ENCODE results near the gene PLEKHA7. TPM values are rescaled to one million over a fixed set of nuclear protein-coding genes. Genes with fewer than 3 reads are reported as not detected.

PLEKHA7 gene
- total RNA-seq, 1 experiment from 2014 or later: 4.4 TPM

DNA sequence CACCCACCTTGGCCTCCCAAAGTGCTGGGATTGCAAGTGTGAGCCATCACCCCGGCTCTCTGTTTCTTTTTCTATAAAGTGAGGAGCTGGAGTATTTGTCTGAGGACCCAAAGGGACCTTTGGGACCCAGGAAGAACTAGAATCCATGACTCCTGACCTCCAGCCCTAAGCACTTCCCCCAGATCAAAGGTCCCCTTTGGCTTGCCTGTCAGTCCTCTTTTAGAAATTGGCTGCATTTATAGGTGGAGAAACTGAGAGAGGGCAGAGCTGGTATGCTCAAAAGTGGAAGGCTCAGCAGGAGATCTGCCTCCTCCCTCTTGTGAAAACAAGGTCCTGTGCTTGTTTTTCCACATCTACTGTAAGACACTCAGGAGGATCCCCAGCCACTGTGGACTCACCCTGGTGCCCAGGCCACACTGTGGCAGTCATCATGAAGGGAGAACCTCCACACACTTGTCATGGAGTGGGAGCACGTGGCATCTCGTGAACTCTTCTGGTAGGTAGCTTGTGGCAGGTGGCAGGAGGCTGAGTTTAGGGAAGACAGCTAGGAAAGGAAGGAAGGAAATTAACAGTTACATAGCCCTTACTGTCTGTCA is 12.4 kb upstream of the PLEKHA7 start:
- no peak overlapping the region for H3K27ac ChIP-seq (ENCODE audit: low read length)
- H3K36me3 ChIP-seq (ENCODE audit: insufficient read depth, low read length): no peaks in the 10 kb centered on the region
- no peaks in the 10 kb centered on the region for H4K20me1 ChIP-seq (ENCODE audit: insufficient read depth, low read depth, low read length)
- H3K27me3 ChIP-seq (ENCODE audit: low read length): no peaks in the 10 kb centered on the region
- DNase-seq: no peak
- H3K9me3 ChIP-seq (ENCODE audit: low read length): no peaks in the 10 kb centered on the region
- no peaks in the 10 kb centered on the region for H3K9me2 ChIP-seq (replicated peaks; ENCODE audit: insufficient read depth, low read length)
- no peak overlapping the region for H3K4me3 ChIP-seq (ENCODE audit: low read length)
- no peaks in the 10 kb centered on the region for H3K4me1 ChIP-seq (ENCODE audit: low read length)
- H3K79me2 ChIP-seq (ENCODE audit: low read length): no peaks in the 10 kb centered on the region
- H3K4me2 ChIP-seq (ENCODE audit: low read depth, low read length, poor library complexity, severe bottlenecking): no peak overlapping the region
- no peak overlapping the region for H3K9ac ChIP-seq (ENCODE audit: low read length)
- H2AFZ ChIP-seq (ENCODE audit: low read length): no peak overlapping the region

DNA sequence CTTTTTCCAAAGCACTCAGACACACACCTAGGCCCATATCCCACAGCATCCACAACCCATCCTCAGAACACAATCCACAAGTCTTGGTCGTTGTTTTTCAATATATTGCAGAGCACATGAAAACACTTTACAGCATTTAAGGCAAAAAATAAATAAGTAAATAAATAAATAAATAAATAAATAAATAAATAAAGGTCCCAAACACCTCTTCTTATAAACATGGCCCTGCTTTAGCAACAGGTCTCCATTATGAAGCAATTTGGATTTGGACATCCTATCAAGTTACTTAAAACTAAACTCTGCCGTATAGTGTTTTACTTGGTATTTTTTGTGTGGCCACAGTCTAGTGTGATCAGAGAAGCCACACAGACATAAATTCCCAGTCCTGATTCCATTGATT is 10.7 kb upstream of the PLEKHA7 start:
- no peak overlapping the region for H3K27ac ChIP-seq (ENCODE audit: low read length)
- H3K27me3 ChIP-seq (ENCODE audit: low read length): no peaks in the 10 kb centered on the region
- H3K4me3 ChIP-seq (ENCODE audit: low read length): no peak overlapping the region
- no peak overlapping the region for H3K9ac ChIP-seq (ENCODE audit: low read length)
- H4K20me1 ChIP-seq (ENCODE audit: insufficient read depth, low read depth, low read length): no peaks in the 10 kb centered on the region
- H3K9me2 ChIP-seq (replicated peaks; ENCODE audit: insufficient read depth, low read length): no peaks in the 10 kb centered on the region
- H3K4me2 ChIP-seq (ENCODE audit: low read depth, low read length, poor library complexity, severe bottlenecking): no peak overlapping the region
- no peaks in the 10 kb centered on the region for H3K36me3 ChIP-seq (ENCODE audit: insufficient read depth, low read length)
- H2AFZ ChIP-seq (ENCODE audit: low read length): no peak overlapping the region
- DNase-seq: no peak
- no peaks in the 10 kb centered on the region for H3K9me3 ChIP-seq (ENCODE audit: low read length)
- H3K4me1 ChIP-seq (ENCODE audit: low read length): no peaks in the 10 kb centered on the region
- H3K79me2 ChIP-seq (ENCODE audit: low read length): no peaks in the 10 kb centered on the region

DNA sequence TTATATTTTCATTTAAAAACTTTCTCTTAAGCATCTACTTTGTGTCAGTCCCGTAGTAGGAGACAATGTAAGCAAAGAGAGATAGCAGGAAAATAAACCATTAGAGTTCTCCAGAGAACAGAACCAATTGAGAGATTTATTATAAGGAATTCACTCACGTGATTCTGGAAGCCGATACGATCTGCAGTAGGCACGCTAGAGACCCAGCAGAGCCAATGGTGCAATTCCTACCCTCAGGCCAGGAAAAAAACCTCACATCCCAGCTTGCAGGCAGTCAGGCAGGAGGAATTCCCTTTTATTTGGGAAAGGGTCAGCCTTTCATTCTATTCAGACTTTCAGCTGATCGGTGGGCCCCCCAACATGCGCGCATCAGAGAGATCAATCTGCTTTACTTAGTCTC is 7.3 kb upstream of the PLEKHA7 start:
- H3K4me3 ChIP-seq (ENCODE audit: low read length): no peak overlapping the region
- no peak overlapping the region for H3K4me2 ChIP-seq (ENCODE audit: low read depth, low read length, poor library complexity, severe bottlenecking)
- no peaks in the 10 kb centered on the region for H3K27me3 ChIP-seq (ENCODE audit: low read length)
- H3K9me3 ChIP-seq (ENCODE audit: low read length): no peaks in the 10 kb centered on the region
- H2AFZ ChIP-seq (ENCODE audit: low read length): no peak overlapping the region
- no peaks in the 10 kb centered on the region for H4K20me1 ChIP-seq (ENCODE audit: insufficient read depth, low read depth, low read length)
- no peaks in the 10 kb centered on the region for H3K9me2 ChIP-seq (replicated peaks; ENCODE audit: insufficient read depth, low read length)
- H3K27ac ChIP-seq (ENCODE audit: low read length): no peak overlapping the region
- no peaks in the 10 kb centered on the region for H3K36me3 ChIP-seq (ENCODE audit: insufficient read depth, low read length)
- DNase-seq: no peak
- no peaks in the 10 kb centered on the region for H3K4me1 ChIP-seq (ENCODE audit: low read length)
- H3K79me2 ChIP-seq (ENCODE audit: low read length): no peaks in the 10 kb centered on the region
- H3K9ac ChIP-seq (ENCODE audit: low read length): no peak overlapping the region

DNA sequence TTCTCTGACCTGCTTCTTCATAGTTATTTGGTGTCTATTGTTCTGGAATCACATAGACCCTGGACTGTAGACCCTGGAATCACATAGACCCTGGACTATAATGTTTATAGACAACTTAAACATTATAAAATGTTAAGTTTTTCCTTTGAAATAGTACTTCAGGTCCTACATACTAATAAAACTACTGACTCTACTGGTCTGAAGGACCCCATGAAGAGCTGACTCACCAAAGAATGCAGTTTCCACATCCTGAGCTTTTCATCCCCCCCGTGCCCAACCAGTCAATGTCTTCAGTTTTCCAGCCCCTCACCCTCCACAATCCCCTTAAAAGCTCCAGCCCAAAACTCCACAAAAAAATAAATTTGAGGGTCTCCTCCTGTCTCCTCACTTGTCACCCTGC is 6.6 kb upstream of the PLEKHA7 start:
- Histone ChIP-seq H3K27me3 (ENCODE audit: low read length) (no peaks in the 10 kb centered on the region), H4K20me1 (ENCODE audit: insufficient read depth, low read depth, low read length) (no peaks in the 10 kb centered on the region), H3K36me3 (ENCODE audit: insufficient read depth, low read length) (no peaks in the 10 kb centered on the region), H3K4me2 (ENCODE audit: low read depth, low read length, poor library complexity, severe bottlenecking) (no peak overlapping the region), H3K9ac (ENCODE audit: low read length) (no peak overlapping the region), H3K4me3 (ENCODE audit: low read length) (no peak overlapping the region), H3K79me2 (ENCODE audit: low read length) (no peaks in the 10 kb centered on the region), H2AFZ (ENCODE audit: low read length) (no peak overlapping the region), H3K9me3 (ENCODE audit: low read length) (no peaks in the 10 kb centered on the region), H3K9me2 (replicated peaks; ENCODE audit: insufficient read depth, low read length) (no peaks in the 10 kb centered on the region), H3K27ac (ENCODE audit: low read length) (no peak overlapping the region), H3K4me1 (ENCODE audit: low read length) (no peaks in the 10 kb centered on the region)
- no peak for DNase-seq

DNA sequence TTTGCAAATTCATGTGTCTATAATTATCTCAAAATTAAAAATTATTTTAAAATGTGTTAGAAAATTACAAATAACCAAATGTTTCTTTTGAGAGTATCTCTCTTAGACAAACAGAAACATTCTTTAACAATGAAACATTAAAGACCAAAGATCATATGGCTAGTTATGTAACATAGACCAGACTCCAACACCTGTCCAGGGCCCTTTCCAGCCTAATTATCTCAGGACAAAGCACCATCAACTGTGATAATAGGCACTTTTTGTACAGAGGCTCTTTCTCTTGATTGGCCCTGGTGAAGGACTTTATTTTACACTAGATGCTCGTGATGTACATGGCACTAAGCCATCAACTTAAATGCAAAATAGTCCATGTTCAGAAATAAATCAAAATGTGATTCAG is 5.0 kb upstream of the PLEKHA7 start:
- Histone ChIP-seq H3K9me2 (replicated peaks; ENCODE audit: insufficient read depth, low read length) (no peaks in the 10 kb centered on the region), H3K9ac (ENCODE audit: low read length) (no peak overlapping the region), H3K9me3 (ENCODE audit: low read length) (no peaks in the 10 kb centered on the region), H3K27ac (ENCODE audit: low read length) (no peak overlapping the region), H4K20me1 (ENCODE audit: insufficient read depth, low read depth, low read length) (no peaks in the 10 kb centered on the region), H3K36me3 (ENCODE audit: insufficient read depth, low read length) (no peaks in the 10 kb centered on the region), H3K27me3 (ENCODE audit: low read length) (no peaks in the 10 kb centered on the region), H3K4me2 (ENCODE audit: low read depth, low read length, poor library complexity, severe bottlenecking) (no peak overlapping the region), H3K4me3 (ENCODE audit: low read length) (no peak overlapping the region), H3K79me2 (ENCODE audit: low read length) (no peaks in the 10 kb centered on the region), H2AFZ (ENCODE audit: low read length) (no peak overlapping the region), H3K4me1 (ENCODE audit: low read length) (no peaks in the 10 kb centered on the region)
- DNase-seq: no peak

DNA sequence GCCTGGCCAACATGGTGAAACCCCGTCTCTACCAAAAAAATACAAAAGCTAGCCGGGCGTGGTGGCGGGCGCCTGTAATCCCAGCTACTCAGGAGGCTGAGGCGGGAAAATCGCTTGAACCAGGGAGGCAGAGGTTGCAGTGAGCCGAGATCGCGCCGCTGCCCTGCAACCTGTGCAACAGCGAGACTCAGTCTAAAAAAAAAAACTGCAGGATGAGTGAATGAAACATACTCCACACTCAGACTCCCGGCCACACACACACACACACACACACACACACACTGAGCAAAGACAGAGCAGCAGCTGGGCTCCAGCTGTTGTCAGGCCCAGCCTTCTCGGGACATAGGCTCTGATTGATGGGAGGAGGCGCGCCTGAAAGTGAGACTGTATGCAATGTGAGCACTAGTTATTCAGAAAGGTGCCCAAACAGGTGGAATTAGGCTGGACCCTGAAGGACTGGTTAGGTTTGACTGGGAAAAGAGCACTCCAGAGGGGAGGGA is 1.5 kb upstream of the PLEKHA7 start:
- no peak overlapping the region for H3K9ac ChIP-seq (ENCODE audit: low read length)
- H3K36me3 ChIP-seq (ENCODE audit: insufficient read depth, low read length): no peaks in the 10 kb centered on the region
- H3K79me2 ChIP-seq (ENCODE audit: low read length): no peaks in the 10 kb centered on the region
- H3K27me3 ChIP-seq (ENCODE audit: low read length): no peaks in the 10 kb centered on the region
- no peaks in the 10 kb centered on the region for H4K20me1 ChIP-seq (ENCODE audit: insufficient read depth, low read depth, low read length)
- no peaks in the 10 kb centered on the region for H3K4me1 ChIP-seq (ENCODE audit: low read length)
- H2AFZ ChIP-seq (ENCODE audit: low read length): no peak overlapping the region
- DNase-seq: no peak
- no peak overlapping the region for H3K4me3 ChIP-seq (ENCODE audit: low read length)
- no peaks in the 10 kb centered on the region for H3K9me3 ChIP-seq (ENCODE audit: low read length)
- no peak overlapping the region for H3K27ac ChIP-seq (ENCODE audit: low read length)
- H3K4me2 ChIP-seq (ENCODE audit: low read depth, low read length, poor library complexity, severe bottlenecking): no peak overlapping the region
- no peaks in the 10 kb centered on the region for H3K9me2 ChIP-seq (replicated peaks; ENCODE audit: insufficient read depth, low read length)

DNA sequence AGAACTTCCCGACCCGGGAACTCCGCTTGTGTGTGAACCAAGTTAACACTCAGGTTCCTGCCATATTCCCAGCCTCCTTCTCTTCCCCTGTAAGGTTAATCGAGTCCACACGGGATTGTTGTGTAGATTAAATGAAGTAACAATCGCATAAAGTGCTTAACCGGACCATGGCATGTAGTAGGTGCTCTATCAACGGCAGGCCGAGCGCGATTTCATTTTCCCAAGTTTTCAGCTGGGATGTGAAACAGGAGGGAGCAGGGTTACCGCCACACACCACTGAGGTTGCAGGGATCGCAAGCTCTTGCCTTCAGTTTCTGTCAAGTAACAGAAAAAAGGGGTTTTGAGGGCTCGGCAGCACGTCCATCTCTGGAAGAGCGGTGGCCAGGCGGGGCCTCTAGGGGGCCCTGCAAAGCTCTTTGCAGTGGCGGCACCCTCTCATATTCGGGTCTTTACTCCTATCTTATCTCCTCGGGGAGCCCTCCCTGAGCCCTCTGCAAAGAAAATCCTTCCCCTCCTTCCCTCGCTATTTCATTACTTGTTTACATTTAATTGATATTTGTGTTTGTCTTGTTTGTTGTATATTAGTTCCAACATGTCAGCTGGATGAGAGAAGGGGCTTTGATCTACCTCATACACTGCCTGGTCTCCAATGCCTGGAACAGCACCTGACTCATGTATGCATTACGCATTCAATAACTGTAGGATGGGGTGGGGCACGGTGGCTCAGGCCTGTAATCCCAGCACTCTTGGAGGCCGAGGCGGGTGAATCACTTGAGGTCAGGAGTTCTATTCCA is 816 bp upstream of the PLEKHA7 start:
- H3K79me2 ChIP-seq (ENCODE audit: low read length): no peaks in the 10 kb centered on the region
- no peaks in the 10 kb centered on the region for H3K27me3 ChIP-seq (ENCODE audit: low read length)
- H3K36me3 ChIP-seq (ENCODE audit: insufficient read depth, low read length): no peaks in the 10 kb centered on the region
- no peak overlapping the region for H3K4me3 ChIP-seq (ENCODE audit: low read length)
- no peaks in the 10 kb centered on the region for H3K9me3 ChIP-seq (ENCODE audit: low read length)
- peak; percentile 45 for DNase-seq
- no peaks in the 10 kb centered on the region for H3K9me2 ChIP-seq (replicated peaks; ENCODE audit: insufficient read depth, low read length)
- H3K4me1 ChIP-seq (ENCODE audit: low read length): no peaks in the 10 kb centered on the region
- no peak overlapping the region for H3K4me2 ChIP-seq (ENCODE audit: low read depth, low read length, poor library complexity, severe bottlenecking)
- H2AFZ ChIP-seq (ENCODE audit: low read length): no peak overlapping the region
- no peaks in the 10 kb centered on the region for H4K20me1 ChIP-seq (ENCODE audit: insufficient read depth, low read depth, low read length)
- H3K9ac ChIP-seq (ENCODE audit: low read length): no peak overlapping the region
- no peak overlapping the region for H3K27ac ChIP-seq (ENCODE audit: low read length)

DNA sequence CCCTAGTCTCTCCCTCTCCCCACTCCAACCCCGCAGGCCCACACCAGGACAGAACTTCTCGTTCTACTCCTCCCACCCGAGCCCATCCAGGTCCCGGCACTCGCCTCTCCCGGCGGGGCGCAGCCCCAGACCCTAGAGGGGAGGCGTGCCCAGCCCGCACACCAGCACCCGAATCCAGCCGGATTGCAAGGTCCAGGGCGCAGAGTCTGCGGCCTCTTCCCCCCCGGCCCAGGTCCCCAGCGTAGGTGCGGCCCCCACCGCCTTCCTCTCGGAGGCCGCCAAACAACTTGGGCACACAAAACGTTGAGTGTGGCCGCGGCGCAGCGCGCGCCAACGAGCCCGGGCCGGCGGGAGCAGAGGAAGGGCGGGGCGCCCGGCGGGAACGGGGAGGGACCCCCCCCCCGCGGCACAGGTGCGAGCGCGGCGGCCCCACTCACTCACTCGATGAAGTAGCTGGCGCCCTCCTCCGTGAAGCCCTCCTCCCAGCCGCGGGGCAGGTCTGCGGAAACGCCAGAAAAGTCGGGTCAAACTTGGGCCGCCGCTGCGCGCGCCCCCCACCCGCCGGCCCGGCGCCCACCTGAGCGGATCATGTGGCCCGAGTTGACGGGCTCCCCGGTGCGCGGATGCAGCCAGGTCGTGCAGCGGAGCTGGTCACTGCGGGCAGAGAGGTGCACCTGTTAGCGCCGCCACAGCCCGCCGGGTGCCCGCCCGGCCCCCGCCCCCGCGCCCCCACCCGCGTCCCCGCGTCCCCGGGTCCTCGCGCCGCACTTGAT is 480 bp downstream of the PLEKHA7 start:
- Histone ChIP-seq H2AFZ (ENCODE audit: low read length) (no peak overlapping the region), H4K20me1 (ENCODE audit: insufficient read depth, low read depth, low read length) (no peaks in the 10 kb centered on the region), H3K4me1 (ENCODE audit: low read length) (no peaks in the 10 kb centered on the region), H3K9me2 (replicated peaks; ENCODE audit: insufficient read depth, low read length) (no peaks in the 10 kb centered on the region), H3K4me2 (ENCODE audit: low read depth, low read length, poor library complexity, severe bottlenecking) (no peak overlapping the region), H3K79me2 (ENCODE audit: low read length) (no peaks in the 10 kb centered on the region), H3K4me3 (ENCODE audit: low read length) (peak overlapping the region; percentile 25; the same call in 1 of the 2 replicates), H3K36me3 (ENCODE audit: insufficient read depth, low read length) (no peaks in the 10 kb centered on the region), H3K9me3 (ENCODE audit: low read length) (no peaks in the 10 kb centered on the region), H3K27me3 (ENCODE audit: low read length) (no peaks in the 10 kb centered on the region), H3K9ac (ENCODE audit: low read length) (no peak overlapping the region), H3K27ac (ENCODE audit: low read length) (no peak overlapping the region)
- no peak for DNase-seq

Data from Karpas-422 (cell line).